Esophagus squamous epithelium (tissue), 4 donors: Measurements from ENCODE around the gene STK24.

Experiments used
- POLR2A ChIP-seq, 4 donors: fragments of 450-650 bp; IDR thresholded peaks; one replicate each; pipeline ENCODE4 v1.6.1; 2017; ENCODE audit warnings: antibody characterized with exemption in 4 of 4, mild to moderate bottlenecking in 4 of 4, moderate library complexity in 3 of 4
- TF ChIP-seq, protein P1 (sequence below), 6 experiments: fragments of 450-650 bp in 4 of 6; fragments of 200-600 bp in 2 of 6; sonication (generic) in 2 of 6; IDR thresholded peaks; one replicate each; pipeline ENCODE4 v1.5.1; 2016 to 2019; ENCODE audit warnings: antibody characterized with exemption in 6 of 6, mild to moderate bottlenecking in 4 of 6, moderate library complexity in 4 of 6

DNA sequence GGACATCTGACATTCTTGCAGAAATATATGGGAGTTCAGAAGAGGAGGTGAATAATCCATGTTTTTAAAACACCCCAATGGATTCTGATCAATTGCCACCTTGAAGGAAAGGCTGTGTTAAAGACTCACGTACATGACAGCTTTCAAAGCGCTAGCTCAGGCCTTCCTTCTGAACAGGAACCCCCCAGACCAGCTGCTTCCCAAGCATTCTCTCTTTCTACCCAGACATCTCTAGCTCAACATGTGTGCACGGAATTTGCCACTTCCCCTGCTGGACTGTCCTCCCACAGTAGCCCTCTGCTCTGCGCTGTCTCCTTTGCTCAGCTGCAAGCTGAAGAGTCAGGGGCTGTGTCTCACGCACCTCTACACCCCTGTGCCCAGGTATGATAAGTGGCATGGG lies 54.5 kb downstream of the STK24 start:
- TF ChIP-seq, protein P1, sequence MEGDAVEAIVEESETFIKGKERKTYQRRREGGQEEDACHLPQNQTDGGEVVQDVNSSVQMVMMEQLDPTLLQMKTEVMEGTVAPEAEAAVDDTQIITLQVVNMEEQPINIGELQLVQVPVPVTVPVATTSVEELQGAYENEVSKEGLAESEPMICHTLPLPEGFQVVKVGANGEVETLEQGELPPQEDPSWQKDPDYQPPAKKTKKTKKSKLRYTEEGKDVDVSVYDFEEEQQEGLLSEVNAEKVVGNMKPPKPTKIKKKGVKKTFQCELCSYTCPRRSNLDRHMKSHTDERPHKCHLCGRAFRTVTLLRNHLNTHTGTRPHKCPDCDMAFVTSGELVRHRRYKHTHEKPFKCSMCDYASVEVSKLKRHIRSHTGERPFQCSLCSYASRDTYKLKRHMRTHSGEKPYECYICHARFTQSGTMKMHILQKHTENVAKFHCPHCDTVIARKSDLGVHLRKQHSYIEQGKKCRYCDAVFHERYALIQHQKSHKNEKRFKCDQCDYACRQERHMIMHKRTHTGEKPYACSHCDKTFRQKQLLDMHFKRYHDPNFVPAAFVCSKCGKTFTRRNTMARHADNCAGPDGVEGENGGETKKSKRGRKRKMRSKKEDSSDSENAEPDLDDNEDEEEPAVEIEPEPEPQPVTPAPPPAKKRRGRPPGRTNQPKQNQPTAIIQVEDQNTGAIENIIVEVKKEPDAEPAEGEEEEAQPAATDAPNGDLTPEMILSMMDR (IDR thresholded peaks at IDR 0.05) = no peak
- TF ChIP-seq POLR2A (IDR thresholded peaks at IDR 0.05) = no peak
